Tibial nerve (tissue), 4 donors: ENCODE results near the gene PACSIN2.

Source experiments
- CTCF ChIP-seq, 5 experiments: fragments of 200-600 bp in 3 of 5; fragments of 450-650 bp in 2 of 5; sonication (generic) in 3 of 5; IDR thresholded peaks; one replicate each; pipeline ENCODE4 v1.5.1; 2016 to 2019; ENCODE audit warnings: antibody characterized with exemption in 5 of 5, mild to moderate bottlenecking in 3 of 5, moderate library complexity in 2 of 5
- EP300 ChIP-seq, 2 donors: sonication (generic); formaldehyde crosslinking; IDR thresholded peaks; one replicate each; pipeline ENCODE4 v1.6.1; 2017; ENCODE audit warnings: antibody characterized with exemption in 2 of 2, mild to moderate bottlenecking in 1 of 2
- POLR2A ChIP-seq, 2 donors: fragments of 450-650 bp; IDR thresholded peaks; one replicate each; pipeline ENCODE4 v1.6.1; 2017; ENCODE audit warnings: antibody characterized with exemption in 2 of 2, mild to moderate bottlenecking in 2 of 2, moderate library complexity in 2 of 2

- TF ChIP-seq CTCF (IDR thresholded peaks at IDR 0.05) = no peak
- TF ChIP-seq POLR2A (IDR thresholded peaks at IDR 0.05) = no peak
- TF ChIP-seq EP300 (IDR thresholded peaks at IDR 0.05) = no peak
These were observed 82.0 kb downstream of the PACSIN2 start for GRCh38 chr22:42932857-42933484.
